Aorta (tissue), 4 donors: Measurements from ENCODE around the gene TLN1. TPM values are rescaled to one million over a fixed set of nuclear protein-coding genes. Genes with fewer than 3 reads are reported as not detected.

Experiments used
- microRNA-seq, 2 donors: library from miRNA; unstranded; fragments of <30 nt; microRNA quantifications; one replicate each; pipeline ENCODE4 v1.2.0, GENCODE V29; 2020
- polyA plus RNA-seq, 2 donors: library from polyadenylated mRNA; stranded (reverse); fragments of 200-250 nt; gene quantifications; one replicate each; pipeline ENCODE4 v1.2.3, GENCODE V29; 2013
- total RNA-seq, 2 donors: library from RNA; stranded (reverse); fragmentation: NEBNext Ultra II Directional; extraction: Animal tissue kit (Norgen Biotek cat#: 25700); gene quantifications; one replicate each; pipeline ENCODE4 v1.2.1, GENCODE V29; 2021
- donor health status: healthy with polysubstance abuse.
- donor health status: Bipolar disorder and iron deficiency.
- donor health status: DM: no; HTN: no; CAD: no.
- donor health status: DM: yes; HTN: yes; CAD: no.

TLN1 gene
- total and polyA plus RNA-seq, 4 donors: 160 to 1,271 (median 558) TPM

Small RNA genes lying within 50 kb of the gene (microRNA-seq; reads per million reads assigned to microRNA genes)
- gene MIR6852 (0 reads per million in 2 donors), gene MIR6853 (0 to 0.60 reads per million in 2 donors)

Other genes with a start within 250 kb of the TLN1 start
- gene RUSC2, start 242.1 kb downstream of the TLN1 start, total RNA-seq: 100 to 1,000 TPM in 1 of 2 donors, 10 to 100 TPM in 1; 65.8 to 112 TPM
- 10 to 100 TPM; 11.0 to 58.3 TPM for gene RUSC2, start 242.1 kb downstream of the TLN1 start, polyA plus RNA-seq
- 10 to 100 TPM; 52.1 to 58.2 TPM for gene TESK1, start 126.9 kb downstream of the TLN1 start, total RNA-seq
- 10 to 100 TPM; 23.8 to 81.0 TPM for gene TESK1, start 126.9 kb downstream of the TLN1 start, polyA plus RNA-seq
- 10 to 100 TPM in 1 of 2 donors, 1 to 10 TPM in 1; 3.7 to 11.5 TPM for gene CD72, start 113.8 kb downstream of the TLN1 start, total RNA-seq
- 1 to 10 TPM; 1.6 to 3.4 TPM for gene CD72, start 113.8 kb downstream of the TLN1 start, polyA plus RNA-seq
- gene SIT1, start 81.3 kb downstream of the TLN1 start, total RNA-seq: 1 to 10 TPM in 1 of 2 donors, under 1 TPM in 1; 0.65 to 1.3 TPM
- gene SIT1, start 81.3 kb downstream of the TLN1 start, polyA plus RNA-seq: 1 to 10 TPM; 1.0 to 1.1 TPM
- gene RMRP, start 74.2 kb downstream of the TLN1 start, total RNA-seq: over 10,000 TPM; 14,949 to 16,694 TPM
- not detected for gene RMRP, start 74.2 kb downstream of the TLN1 start, polyA plus RNA-seq
- gene CCDC107, start 73.9 kb downstream of the TLN1 start, total RNA-seq: 10 to 100 TPM; 53.7 to 79.6 TPM
- 100 to 1,000 TPM in 1 of 2 donors, 10 to 100 TPM in 1; 65.7 to 224 TPM for gene CCDC107, start 73.9 kb downstream of the TLN1 start, polyA plus RNA-seq
- gene ARHGEF39, start 67.0 kb downstream of the TLN1 start, total RNA-seq: 1 to 10 TPM in 1 of 2 donors, under 1 TPM in 1; 0.75 to 1.7 TPM
- 1 to 10 TPM in 1 of 2 donors, under 1 TPM in 1; 0.25 to 1.8 TPM for gene ARHGEF39, start 67.0 kb downstream of the TLN1 start, polyA plus RNA-seq
- gene CA9, start 58.3 kb downstream of the TLN1 start, total RNA-seq: 1 to 10 TPM; 4.3 to 8.8 TPM
- gene CA9, start 58.3 kb downstream of the TLN1 start, polyA plus RNA-seq: under 1 TPM in 1 of 2 donors, not detected in 1; 0.79 TPM
- gene TPM2, start 42.3 kb downstream of the TLN1 start, total RNA-seq: 1,000 to 10,000 TPM; 1,614 to 5,973 TPM
- gene TPM2, start 42.3 kb downstream of the TLN1 start, polyA plus RNA-seq: 1,000 to 10,000 TPM; 7,224 to 9,377 TPM
- 10 to 100 TPM; 39.5 to 51.3 TPM for gene CREB3, start 471 bp upstream of the TLN1 start, total RNA-seq
- 10 to 100 TPM; 46.2 to 62.0 TPM for gene CREB3, start 471 bp upstream of the TLN1 start, polyA plus RNA-seq
- 10 to 100 TPM; 83.8 to 83.9 TPM for gene GBA2, start 17.0 kb upstream of the TLN1 start, total RNA-seq
- 100 to 1,000 TPM in 1 of 2 donors, 10 to 100 TPM in 1; 18.5 to 122 TPM for gene GBA2, start 17.0 kb upstream of the TLN1 start, polyA plus RNA-seq
- 10 to 100 TPM; 30.0 to 32.4 TPM for gene RGP1, start 17.1 kb upstream of the TLN1 start, total RNA-seq
- gene RGP1, start 17.1 kb upstream of the TLN1 start, polyA plus RNA-seq: 10 to 100 TPM; 11.0 to 13.0 TPM
- gene MSMP, start 22.1 kb upstream of the TLN1 start, total RNA-seq: 1 to 10 TPM; 2.0 TPM
- not detected for gene MSMP, start 22.1 kb upstream of the TLN1 start, polyA plus RNA-seq
- 10 to 100 TPM; 39.7 to 45.6 TPM for gene NPR2, start 59.4 kb upstream of the TLN1 start, total RNA-seq
- 10 to 100 TPM; 13.3 to 85.0 TPM for gene NPR2, start 59.4 kb upstream of the TLN1 start, polyA plus RNA-seq
- 1 to 10 TPM in 1 of 2 donors, under 1 TPM in 1; 0.71 to 3.0 TPM for gene SPAG8, start 80.1 kb upstream of the TLN1 start, total RNA-seq
- 1 to 10 TPM in 1 of 2 donors, not detected in 1; 4.4 TPM for gene SPAG8, start 80.1 kb upstream of the TLN1 start, polyA plus RNA-seq
- 10 to 100 TPM; 21.3 to 26.0 TPM for gene HINT2, start 82.8 kb upstream of the TLN1 start, total RNA-seq
- gene HINT2, start 82.8 kb upstream of the TLN1 start, polyA plus RNA-seq: 10 to 100 TPM; 34.8 to 61.5 TPM
- not detected for gene FAM221B, start 96.5 kb upstream of the TLN1 start, total RNA-seq
- gene FAM221B, start 96.5 kb upstream of the TLN1 start, polyA plus RNA-seq: under 1 TPM in 1 of 2 donors, not detected in 1; 0.13 TPM
- gene TMEM8B, start 97.0 kb upstream of the TLN1 start, total RNA-seq: 10 to 100 TPM; 16.3 to 20.8 TPM
- gene TMEM8B, start 97.0 kb upstream of the TLN1 start, polyA plus RNA-seq: 10 to 100 TPM in 1 of 2 donors, 1 to 10 TPM in 1; 6.8 to 31.2 TPM
- not detected for gene OR13J1, start 138.2 kb upstream of the TLN1 start, total RNA-seq
- gene OR13J1, start 138.2 kb upstream of the TLN1 start, polyA plus RNA-seq: not detected
- gene HRCT1, start 174.0 kb upstream of the TLN1 start, total RNA-seq: 10 to 100 TPM; 14.2 to 23.1 TPM
- gene HRCT1, start 174.0 kb upstream of the TLN1 start, polyA plus RNA-seq: 10 to 100 TPM; 17.4 to 25.7 TPM
- 1 to 10 TPM; 4.0 to 4.5 TPM for gene SPAAR, start 177.3 kb upstream of the TLN1 start, total RNA-seq
- under 1 TPM in 1 of 2 donors, not detected in 1; 0.82 TPM for gene SPAAR, start 177.3 kb upstream of the TLN1 start, polyA plus RNA-seq
- gene OR2S2, start 226.0 kb upstream of the TLN1 start, total RNA-seq: not detected
- not detected for gene OR2S2, start 226.0 kb upstream of the TLN1 start, polyA plus RNA-seq